ENCODE data around the gene SLC4A1AP. TPM values are rescaled to one million over a fixed set of nuclear protein-coding genes. Genes with fewer than 3 reads are reported as not detected.

Gene SLC4A1AP
- total RNA-seq, 1 experiment from 2014 or later: 20.8 TPM

- no peaks in the 10 kb centered on the region for H3K79me1 ChIP-seq (ENCODE audit: insufficient read depth, low read depth, low read length, poor library complexity, severe bottlenecking)
These were observed 29.4 kb upstream of the SLC4A1AP start for GRCh38 chr2:27634291-27634690.

More at GRCh38 chr2:27634291-27634690, 29.4 kb upstream of the SLC4A1AP start:
- Histone ChIP-seq H3K4me2 (ENCODE audit: insufficient read depth, insufficient read length, low read length) (no peak overlapping the region), H3T11ph (ENCODE audit: low read length) (no peak overlapping the region), H3K56ac (ENCODE audit: insufficient read length, low read depth, low read length) (no peak overlapping the region), H2AFZ (ENCODE audit: low read length) (no peak overlapping the region), H3K9me3 (ENCODE audit: control insufficient read depth, low read depth, low read length) (no peaks in the 10 kb centered on the region), H3K18ac (ENCODE audit: insufficient read length, low read depth, low read length) (no peak overlapping the region), H3K27me3 (ENCODE audit: insufficient read depth, low read length) (no peaks in the 10 kb centered on the region), H2AK5ac (ENCODE audit: insufficient read length, low read length) (no peak overlapping the region), H3K4ac (ENCODE audit: low read depth, low read length) (no peak overlapping the region), H3K9ac (ENCODE audit: extremely low read depth, insufficient read length, low read length) (no peak overlapping the region), H3K4me1 (ENCODE audit: insufficient read depth, low read length) (no peaks in the 10 kb centered on the region), H4K20me1 (ENCODE audit: control insufficient read depth, insufficient read depth, insufficient read length) (no peaks in the 10 kb centered on the region), H4K91ac (ENCODE audit: insufficient read length, low read depth, low read length) (no peak overlapping the region), H3K14ac (ENCODE audit: insufficient read depth, low read length) (no peak overlapping the region), H4K8ac (replicated peaks; ENCODE audit: insufficient read length, low read depth, low read length) (no peak overlapping the region), H3K23ac (ENCODE audit: insufficient read length, low read depth, low read length) (no peak overlapping the region), H3K79me2 (ENCODE audit: insufficient read depth, low read length) (no peaks in the 10 kb centered on the region), H2BK20ac (ENCODE audit: low read depth, low read length, poor library complexity, severe bottlenecking) (no peak overlapping the region), H2BK120ac (ENCODE audit: low read depth, low read length, poor library complexity, severe bottlenecking) (no peak overlapping the region), H2BK15ac (ENCODE audit: low read depth, low read length) (no peak overlapping the region), H4K5ac (ENCODE audit: insufficient read length, low read depth, low read length) (no peak overlapping the region), H2BK5ac (ENCODE audit: insufficient read length, low read length) (no peak overlapping the region), H3K27ac (ENCODE audit: insufficient read length, low read depth, low read length) (no peak overlapping the region), H3K23me2 (ENCODE audit: insufficient read length, low read depth, low read length, poor library complexity, severe bottlenecking) (no peaks in the 10 kb centered on the region), H2BK12ac (ENCODE audit: insufficient read length, low read depth, low read length) (no peak overlapping the region)
- Mint-ChIP-seq H3K36me3 (ENCODE audit: insufficient read depth in 1 of 3, low read depth in 3 of 3) (peaks cover 23 to 69% (median 61%) of the 10 kb centered on the region in 3 experiments), H3K27ac (no peak overlapping the region), H3K4me3 (no peak overlapping the region), H3K9me3 (no peaks in the 10 kb centered on the region), H3K4me1 (peaks cover 0 to 5% of the 10 kb centered on the region in 2 experiments; a peak in 2 of 4 replicates), H3K27me3 (ENCODE audit: low read depth) (no peaks in the 10 kb centered on the region)
- WGBS (ENCODE audit: extremely low coverage, insufficient read length, low lambda C conversion rate): no CpG with 5 or more reads among the region's 2 CpGs
- TF ChIP-seq, protein P1, sequence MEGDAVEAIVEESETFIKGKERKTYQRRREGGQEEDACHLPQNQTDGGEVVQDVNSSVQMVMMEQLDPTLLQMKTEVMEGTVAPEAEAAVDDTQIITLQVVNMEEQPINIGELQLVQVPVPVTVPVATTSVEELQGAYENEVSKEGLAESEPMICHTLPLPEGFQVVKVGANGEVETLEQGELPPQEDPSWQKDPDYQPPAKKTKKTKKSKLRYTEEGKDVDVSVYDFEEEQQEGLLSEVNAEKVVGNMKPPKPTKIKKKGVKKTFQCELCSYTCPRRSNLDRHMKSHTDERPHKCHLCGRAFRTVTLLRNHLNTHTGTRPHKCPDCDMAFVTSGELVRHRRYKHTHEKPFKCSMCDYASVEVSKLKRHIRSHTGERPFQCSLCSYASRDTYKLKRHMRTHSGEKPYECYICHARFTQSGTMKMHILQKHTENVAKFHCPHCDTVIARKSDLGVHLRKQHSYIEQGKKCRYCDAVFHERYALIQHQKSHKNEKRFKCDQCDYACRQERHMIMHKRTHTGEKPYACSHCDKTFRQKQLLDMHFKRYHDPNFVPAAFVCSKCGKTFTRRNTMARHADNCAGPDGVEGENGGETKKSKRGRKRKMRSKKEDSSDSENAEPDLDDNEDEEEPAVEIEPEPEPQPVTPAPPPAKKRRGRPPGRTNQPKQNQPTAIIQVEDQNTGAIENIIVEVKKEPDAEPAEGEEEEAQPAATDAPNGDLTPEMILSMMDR (conservative IDR thresholded peaks at IDR 0.05): no peak
- no peak for DNase-seq

Data from H9 (cell line).